DMS114 treated with DMSO at 0.1 percent for 48 hours (cell line): ENCODE measurements around the gene RAMP3.
A peak's percentile ranks its signal among the peaks of the same experiment; 100 is the strongest.
"Not testable (repeated sequence)": the region's sequence is repeated elsewhere in the genome, so short reads cannot be mapped to it uniquely, and the experiment has no call there.

ENCODE experiments used
- DNase-seq: peaks from one replicate; lab custom pipeline; 2025; ENCODE audit not compliant: unreplicated experiment; lab: John Stamatoyannopoulos, UW

RAMP3 gene, protein sequence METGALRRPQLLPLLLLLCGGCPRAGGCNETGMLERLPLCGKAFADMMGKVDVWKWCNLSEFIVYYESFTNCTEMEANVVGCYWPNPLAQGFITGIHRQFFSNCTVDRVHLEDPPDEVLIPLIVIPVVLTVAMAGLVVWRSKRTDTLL

DNA sequence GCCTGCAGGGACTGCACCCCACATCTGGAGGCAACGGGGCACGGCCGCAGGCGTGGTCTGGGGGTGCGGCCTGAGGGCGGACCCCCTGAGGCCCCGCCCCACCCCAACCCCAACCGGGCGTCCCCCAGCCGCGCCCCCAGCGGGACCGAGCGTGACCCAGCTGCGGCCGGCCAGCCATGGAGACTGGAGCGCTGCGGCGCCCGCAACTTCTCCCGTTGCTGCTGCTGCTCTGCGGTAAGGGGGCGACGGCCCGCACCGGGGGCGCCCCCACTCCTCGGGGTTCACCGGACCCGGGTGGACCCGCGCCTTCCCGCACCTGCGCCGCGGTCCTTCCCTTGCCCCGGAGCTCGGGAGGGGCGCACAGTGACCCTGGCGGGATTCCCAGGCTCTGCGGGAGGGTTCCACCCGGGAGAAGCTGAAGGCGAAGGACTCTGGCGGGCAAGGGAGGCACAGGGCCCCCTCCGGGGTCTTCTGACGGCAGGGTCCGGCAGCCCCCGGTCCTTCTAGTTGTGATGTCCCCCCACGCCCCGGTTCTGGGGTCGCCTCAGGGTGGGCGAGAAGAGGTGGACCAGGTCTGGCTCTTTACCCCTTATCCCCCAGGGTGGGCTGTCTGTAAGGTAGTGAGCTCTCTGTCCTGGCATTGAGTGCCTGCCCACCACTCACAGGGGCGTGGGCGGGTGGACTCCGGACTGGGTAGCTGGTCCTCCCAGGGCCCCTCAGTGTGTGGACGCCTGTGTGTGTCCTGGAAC lies at the start of gene RAMP3:
RAMP3 (plus strand) TSS at position 139 of the 749 bp plus-strand sequence; CDS start at position 177, 38 bp downstream.
- no peak for DNase-seq

- no peak for DNase-seq
Measured at GRCh38 chr7:45108863-45109262, 48.7 kb upstream of the RAMP3 start.

GRCh38 chr7:45111298-45112223 lies 46.0 kb upstream of the RAMP3 start, which contains the start of gene TBRG4:
Gene TBRG4 (minus strand): TSS chr7:45111697. CDS start chr7:45109237, 2,460 bp downstream.
- peak; percentile 92 for DNase-seq

GRCh38 chr7:45112648-45113047 lies 44.9 kb upstream of the RAMP3 start:
- DNase-seq = no peak

GRCh38 chr7:45114257-45114656 lies 43.3 kb upstream of the RAMP3 start:
- DNase-seq = not testable (repeated sequence)

- DNase-seq = no peak
Measured at GRCh38 chr7:45114926-45115325, 42.7 kb upstream of the RAMP3 start.

DNA sequence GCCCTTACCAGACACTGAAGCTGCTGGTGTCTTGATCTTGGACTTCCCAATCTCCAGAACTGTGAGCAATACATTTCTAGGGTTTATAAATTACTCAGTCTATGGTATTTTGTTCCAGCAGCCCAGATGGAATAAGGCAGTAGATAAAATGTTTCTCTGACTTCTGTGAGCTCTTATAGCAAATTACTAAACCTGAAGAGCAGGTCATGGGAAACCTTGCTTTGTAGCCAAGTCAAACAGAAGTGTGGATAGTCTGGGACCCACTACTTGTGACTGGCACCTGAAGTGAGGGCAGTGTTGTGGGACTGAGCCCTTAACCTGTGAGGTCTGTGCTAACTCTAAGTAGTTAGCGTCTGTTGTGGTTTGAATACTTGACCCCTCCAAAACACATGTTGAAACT lies 41.5 kb upstream of the RAMP3 start:
- no peak for DNase-seq

DNA sequence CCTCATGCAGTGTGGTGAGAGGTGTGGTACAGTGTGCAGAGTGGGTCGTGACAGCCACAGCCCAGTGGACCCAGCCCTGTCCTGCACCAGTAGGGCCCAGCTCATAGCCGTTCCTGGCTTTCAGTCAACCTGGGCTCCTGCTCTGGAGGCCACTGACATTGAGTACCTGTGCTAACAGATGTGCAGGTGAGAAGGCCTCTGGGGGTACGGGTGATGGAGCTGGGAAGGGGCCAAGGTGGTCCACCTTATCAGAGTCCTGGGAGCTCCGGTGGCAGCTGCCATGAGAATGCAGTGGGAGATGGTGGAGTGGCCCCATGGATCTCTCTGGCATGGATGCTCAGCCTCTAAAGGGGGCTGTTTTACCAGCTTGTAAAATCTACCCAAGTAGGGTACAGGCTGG lies 40.0 kb upstream of the RAMP3 start:
- no peak for DNase-seq

GRCh38 chr7:45118292-45118691 lies 39.3 kb upstream of the RAMP3 start:
- DNase-seq = no peak

GRCh38 chr7:45118889-45119331 lies 38.7 kb upstream of the RAMP3 start:
- no peak for DNase-seq

DNA sequence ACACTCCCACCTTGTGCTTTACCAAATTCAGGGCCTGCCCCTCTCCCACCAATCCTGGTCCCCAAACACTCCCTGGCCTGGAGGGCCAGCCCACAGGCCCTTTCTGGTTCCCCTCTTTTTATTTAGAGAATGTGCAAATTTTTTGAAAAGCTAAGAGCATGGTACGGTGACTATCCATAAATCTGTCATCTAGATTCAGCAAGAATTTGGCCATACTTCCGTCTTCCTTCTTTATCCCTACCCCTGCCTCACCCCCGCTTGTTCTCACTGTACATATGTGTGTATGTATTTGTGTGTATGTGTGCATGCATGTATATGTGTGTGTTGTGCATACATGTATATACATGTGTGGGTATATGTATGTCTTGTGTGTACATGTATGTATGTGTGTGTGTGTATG lies 38.0 kb upstream of the RAMP3 start:
- no peak for DNase-seq

- DNase-seq = no peak
Measured at GRCh38 chr7:45122975-45123860, 34.4 kb upstream of the RAMP3 start.

GRCh38 chr7:45123913-45124710 lies 33.5 kb upstream of the RAMP3 start:
- DNase-seq = no peak

GRCh38 chr7:45125193-45125904 lies 32.2 kb upstream of the RAMP3 start:
- DNase-seq = no peak

GRCh38 chr7:45126201-45126600 lies 31.4 kb upstream of the RAMP3 start:
- no peak for DNase-seq

DNA sequence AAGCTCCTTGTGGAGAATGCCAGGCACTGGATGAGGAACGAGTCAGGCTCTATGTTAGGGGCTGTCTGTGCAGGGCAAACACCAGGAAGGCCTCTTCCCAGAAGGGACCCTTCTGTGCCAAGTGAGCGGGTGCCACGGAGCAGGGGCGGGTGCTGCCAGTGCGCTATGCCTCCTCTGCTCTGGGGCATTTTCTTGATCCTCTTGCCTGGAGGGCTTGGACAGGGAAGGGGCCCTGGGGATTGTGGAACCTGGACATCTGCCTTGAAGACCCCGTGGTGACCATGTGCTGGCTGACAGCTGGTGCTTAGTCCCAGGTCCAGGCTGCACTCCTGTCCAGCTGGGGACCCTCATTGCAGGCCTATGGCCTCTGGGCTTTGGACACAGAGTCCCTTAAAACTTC lies 30.7 kb upstream of the RAMP3 start:
- DNase-seq = no peak

GRCh38 chr7:45129181-45129800 lies 28.3 kb upstream of the RAMP3 start:
- DNase-seq = no peak

- no peak for DNase-seq
Measured at GRCh38 chr7:45129906-45130305, 27.7 kb upstream of the RAMP3 start.

- DNase-seq = no peak
Measured at GRCh38 chr7:45130910-45131309, 26.7 kb upstream of the RAMP3 start.
